GM15510 (cell line): Measurements from ENCODE around the gene ALOX12B.
A peak's percentile ranks its signal among the peaks of the same experiment; 100 is the strongest.

Experiments
- POLR2A ChIP-seq: IDR thresholded peaks from 3 replicates; pipeline ENCODE4 v1.6.1; 2011; ENCODE audit warnings: borderline replicate concordance; ENCODE audit not compliant: insufficient read length; ENCODE audit errors: extremely low read depth

The ALOX12B gene

GRCh38 chr17:8087075-8087951 lies at the start of gene ALOX12B:
Gene ALOX12B, minus strand, starts transcription at chr17:8087716. Its CDS starts 274 bp downstream, at chr17:8087442.
- TF ChIP-seq POLR2A, result no peak

GRCh38 chr17:8133941-8134340 lies 46.4 kb upstream of the ALOX12B start:
- no peak for TF ChIP-seq POLR2A

- no peak for TF ChIP-seq POLR2A
Measured at GRCh38 chr17:8133399-8133798, 45.9 kb upstream of the ALOX12B start.

GRCh38 chr17:8131844-8132441 lies 44.4 kb upstream of the ALOX12B start:
- TF ChIP-seq POLR2A, result no peak

GRCh38 chr17:8128125-8128784 lies 40.7 kb upstream of the ALOX12B start:
- TF ChIP-seq POLR2A, result no peak

GRCh38 chr17:8126491-8127066 lies 39.1 kb upstream of the ALOX12B start:
- peak; percentile 43 for TF ChIP-seq POLR2A

- TF ChIP-seq POLR2A, result no peak
Measured at GRCh38 chr17:8125947-8126490, 38.5 kb upstream of the ALOX12B start.

GRCh38 chr17:8125154-8125946 lies 37.8 kb upstream of the ALOX12B start:
- peak; percentile 22 for TF ChIP-seq POLR2A

- TF ChIP-seq POLR2A, result no peak
Measured at GRCh38 chr17:8124350-8125153, 37.0 kb upstream of the ALOX12B start.

GRCh38 chr17:8123695-8124349 lies 36.3 kb upstream of the ALOX12B start, which contains the start of gene HES7:
Gene HES7, minus strand, starts transcription at chr17:8124106. Its CDS starts 22 bp downstream, at chr17:8124084.
- TF ChIP-seq POLR2A, result no peak

GRCh38 chr17:8122924-8123694 lies 35.6 kb upstream of the ALOX12B start:
- no peak for TF ChIP-seq POLR2A

GRCh38 chr17:8122422-8122923 lies 35.0 kb upstream of the ALOX12B start:
- TF ChIP-seq POLR2A, result no peak

GRCh38 chr17:8121681-8122421 lies 34.3 kb upstream of the ALOX12B start:
- no peak for TF ChIP-seq POLR2A
